ENCODE measurements around the gene COL13A1.
A peak's percentile ranks its signal among the peaks of the same experiment; 100 is the strongest.

COL13A1 gene

GRCh38 chr10:69792341-69792740 is 9.4 kb upstream of the COL13A1 start:
- no peak for DNase-seq

GRCh38 chr10:69794673-69795072 is 7.0 kb upstream of the COL13A1 start:
- no peak for DNase-seq

- no peak for DNase-seq
These were observed 6.3 kb upstream of the COL13A1 start for GRCh38 chr10:69795242-69795934.

GRCh38 chr10:69797959-69798358 is 3.7 kb upstream of the COL13A1 start:
- no peak for DNase-seq

- no peak for DNase-seq
These were observed 1.6 kb upstream of the COL13A1 start for GRCh38 chr10:69800109-69800508.

GRCh38 chr10:69800665-69801064 is 1.0 kb upstream of the COL13A1 start:
- no peak for DNase-seq

- DNase-seq, result peak; percentile 26
These were observed 642 bp upstream of the COL13A1 start for GRCh38 chr10:69801094-69801433.

GRCh38 chr10:69802424-69803161 is 887 bp downstream of the COL13A1 start:
- no peak for DNase-seq

GRCh38 chr10:69803809-69804208 is 2.1 kb downstream of the COL13A1 start:
- DNase-seq, result no peak

GRCh38 chr10:69804775-69805174 is 3.1 kb downstream of the COL13A1 start:
- no peak for DNase-seq

- no peak for DNase-seq
These were observed 5.4 kb downstream of the COL13A1 start for GRCh38 chr10:69807122-69807521.

GRCh38 chr10:69807696-69808095 is 6.0 kb downstream of the COL13A1 start:
- DNase-seq, result no peak

- no peak for DNase-seq
These were observed 7.6 kb downstream of the COL13A1 start for GRCh38 chr10:69809318-69809717.

GRCh38 chr10:69810097-69810496 is 8.4 kb downstream of the COL13A1 start:
- DNase-seq, result no peak

- no peak for DNase-seq
These were observed 9.1 kb downstream of the COL13A1 start for GRCh38 chr10:69810675-69811397.

GRCh38 chr10:69813632-69814031 is 11.9 kb downstream of the COL13A1 start:
- DNase-seq, result no peak

- DNase-seq, result no peak
These were observed 12.5 kb downstream of the COL13A1 start for GRCh38 chr10:69814251-69814650.

GRCh38 chr10:69815104-69815503 is 13.4 kb downstream of the COL13A1 start:
- DNase-seq, result no peak

GRCh38 chr10:69816521-69816920 is 14.8 kb downstream of the COL13A1 start:
- DNase-seq, result no peak

- DNase-seq, result peak; percentile 36
These were observed 15.4 kb downstream of the COL13A1 start for GRCh38 chr10:69817078-69817581.

GRCh38 chr10:69818676-69819239 is 17.1 kb downstream of the COL13A1 start:
- no peak for DNase-seq

- no peak for DNase-seq
These were observed 18.2 kb downstream of the COL13A1 start for GRCh38 chr10:69819716-69820506.

GRCh38 chr10:69820817-69821216 is 19.1 kb downstream of the COL13A1 start:
- DNase-seq, result no peak
